Psoas muscle (tissue), 8 donors: ENCODE data around the gene YIPF2. TPM values are rescaled to one million over a fixed set of nuclear protein-coding genes. Genes with fewer than 3 reads are reported as not detected.

Experiments used
- ATAC-seq, 4 donors: fragments of 200-7000 bp; cut with Tn5 transposase; one replicate each; pipeline ENCODE4 v1.9.1; 2020; ENCODE audit warnings: moderate library complexity in 3 of 4, mild to moderate bottlenecking in 2 of 4
- DNase-seq, 2 donors: peaks; one replicate each; pipeline ENCODE4 v3.0.0-alpha.2; 2020
- H3K27ac ChIP-seq: fragments of 200-600 bp; one replicate; pipeline ENCODE4 v1.8.0; 2022
- H3K27me3 ChIP-seq, 3 donors: fragments of 200-600 bp in 1 of 3; one replicate each; pipeline versions ENCODE4 v1.6.1 to v1.8.0; 2013 to 2022; ENCODE audit warnings: low read length in 2 of 3, mild to moderate bottlenecking in 2 of 3, moderate library complexity in 1 of 3; ENCODE audit not compliant: insufficient read depth in 3 of 3
- H3K36me3 ChIP-seq, 2 donors: fragments of 200-600 bp in 1 of 2; one replicate each; pipeline versions ENCODE4 v1.6.1 to v1.8.0; 2013 to 2022; ENCODE audit warnings: low read depth in 1 of 2, mild to moderate bottlenecking in 1 of 2, moderate library complexity in 1 of 2; ENCODE audit not compliant: insufficient read depth in 1 of 2
- H3K4me1 ChIP-seq: fragments of 200-600 bp; one replicate; pipeline ENCODE4 v1.8.0; 2022
- H3K4me3 ChIP-seq: fragments of 200-600 bp; one replicate; pipeline ENCODE4 v1.8.0; 2022; ENCODE audit warnings: mild to moderate bottlenecking
- H3K9me3 ChIP-seq: fragments of 200-600 bp; one replicate; pipeline ENCODE4 v1.8.0; 2022
- CTCF ChIP-seq: fragments of 200-600 bp; IDR thresholded peaks from one replicate; pipeline ENCODE4 v1.8.0; 2022; ENCODE audit warnings: antibody characterized with exemption
- WGBS, 3 donors: extraction: QIAGEN DNeasy Blood & Tissue Kit; methylation state at CpG; one replicate each; pipeline versions ENCODE4 v1.1.6 to v1.1.7; 2013; 5-methylcytosine and 5-hydroxymethylcytosine counted together
- intact Hi-C, 2 donors: fragments of 100-400 bp; cut with DNase I; formaldehyde crosslinking; loops; one replicate each; pipeline versions ENCODE4 v1.11.0 to v1.14.2; 2022
- polyA plus RNA-seq, 3 donors: library from polyadenylated mRNA; stranded (reverse); fragments of 200-250 nt; gene quantifications; one replicate each; pipeline ENCODE4 v1.2.3, GENCODE V29; 2013
- total RNA-seq, 4 donors: library from RNA; stranded (reverse); fragmentation: NEBNext Ultra II Directional in 2 of 4; extraction: Animal tissue kit (Norgen Biotek cat#: 25700) in 2 of 4; gene quantifications; one replicate each; pipeline versions ENCODE4 v1.2.1 to v1.2.4, GENCODE V29; 2021 to 2023
- donor health status: healthy with polysubstance abuse.
- donor health status: DM: no; HTN: no; CAD: no; lungs with moderate emphysema.
- donor health status: Bipolar disorder and iron deficiency.
- donor health status: healthy.
- donor health status: DM: yes; HTN: yes; CAD: no.
- donor health status: DM: no; HTN: no; CAD: no.
- donor health status: DM: no; HTN: no; CAD: no.
- donor health status: DM: yes; HTN: yes; CAD: no.

The YIPF2 gene
- total and polyA plus RNA-seq, 7 donors: 12.1 to 18.5 (median 16.9) TPM

GRCh38 chr19:10964903-10965302 lies 36.5 kb upstream of the YIPF2 start:
- Histone ChIP-seq H3K27ac (peak overlapping the region; percentile 9), H3K27me3 (no peaks in the 10 kb centered on the region), H3K36me3 (no peaks in the 10 kb centered on the region), H3K9me3 (no peaks in the 10 kb centered on the region), H3K4me3 (no peak overlapping the region), H3K4me1 (peaks cover 35% of the 10 kb centered on the region)
- 81 to 93% (median 85%) methylated on average over 4 of the region's 4 CpGs for WGBS, 3 donors
- intact Hi-C loops: no loop called here
- ATAC-seq (no peak), DNase-seq (no peak)
- TF ChIP-seq CTCF: no peak

- Histone ChIP-seq H3K27ac (no peak overlapping the region), H3K36me3 (no peaks in the 10 kb centered on the region), H3K9me3 (no peaks in the 10 kb centered on the region), H3K4me1 (peaks cover 38% of the 10 kb centered on the region), H3K4me3 (no peak overlapping the region), H3K27me3 (no peaks in the 10 kb centered on the region)
- ATAC-seq: no peak
- WGBS, 3 donors: 74 to 86% (median 81%) methylated on average over 4 of the region's 4 CpGs
- intact Hi-C loops: no loop called here
- DNase-seq: no peak
- TF ChIP-seq CTCF: no peak
These were observed 35.4 kb upstream of the YIPF2 start for GRCh38 chr19:10963865-10964264.

GRCh38 chr19:10962863-10963262 lies 34.4 kb upstream of the YIPF2 start:
- Histone ChIP-seq H3K4me3 (no peak overlapping the region), H3K36me3 (no peaks in the 10 kb centered on the region), H3K4me1 (peaks cover 31% of the 10 kb centered on the region), H3K27me3 (no peaks in the 10 kb centered on the region), H3K9me3 (no peaks in the 10 kb centered on the region), H3K27ac (no peak overlapping the region)
- WGBS, 3 donors: 84 to 89% (median 86%) methylated on average over 10 of the region's 10 CpGs
- no peak for DNase-seq
- TF ChIP-seq CTCF: no peak
- no peak for ATAC-seq
- intact Hi-C loops: no loop called here

GRCh38 chr19:10961073-10961860 lies 32.8 kb upstream of the YIPF2 start:
- intact Hi-C loops: loop anchor here in 1 of 2 donors (2.0 kb wide), 1 partner anchor 16 kb away; no protein-coding TSS in a partner anchor
- ATAC-seq (peak; percentile 44 to 54 (median 48)), DNase-seq (peak; percentile 67 to 80)
- Histone ChIP-seq H3K4me1 (peaks cover 31% of the 10 kb centered on the region), H3K9me3 (no peaks in the 10 kb centered on the region), H3K36me3 (no peaks in the 10 kb centered on the region), H3K27me3 (no peaks in the 10 kb centered on the region), H3K4me3 (peak overlapping the region; percentile 71), H3K27ac (peak overlapping the region; percentile 95)
- TF ChIP-seq CTCF: no peak
- 0 to 1% (median 1%) methylated on average over 30 to 92 of the region's 92 CpGs for WGBS, 3 donors
